Loucy (cell line): ENCODE data around the gene LRSAM1.
A peak's percentile ranks its signal among the peaks of the same experiment; 100 is the strongest.

Experiments used
- H2AFZ ChIP-seq: fragments of 200-600 bp; sonication (generic); 2 replicates; pipeline ENCODE4 v1.6.0; 2016; ENCODE audit warnings: antibody characterized with exemption, mild to moderate bottlenecking, low read length, moderate library complexity
- H3F3A ChIP-seq: fragments of 200-600 bp; 2 replicates; pipeline ENCODE4 v1.6.0; 2016; ENCODE audit warnings: antibody characterized with exemption, low read depth, mild to moderate bottlenecking
- H3K27me3 ChIP-seq: fragments of 200-600 bp; sonication (generic); 2 replicates; pipeline ENCODE4 v1.6.1; 2014; ENCODE audit warnings: low read length, mild to moderate bottlenecking; ENCODE audit not compliant: insufficient read depth, poor library complexity, severe bottlenecking
- H3K36me3 ChIP-seq: fragments of 200-600 bp; sonication (generic); 2 replicates; pipeline ENCODE4 v1.6.1; 2016; ENCODE audit warnings: low read length; ENCODE audit not compliant: insufficient read depth
- H3K4me1 ChIP-seq: fragments of 200-600 bp; sonication (generic); 2 replicates; pipeline ENCODE4 v1.5.1; 2014; ENCODE audit warnings: low read length, mild to moderate bottlenecking; ENCODE audit not compliant: insufficient read depth, poor library complexity, severe bottlenecking
- H3K4me2 ChIP-seq: fragments of 200-600 bp; sonication (generic); 2 replicates; pipeline ENCODE4 v1.6.0; 2014; ENCODE audit warnings: antibody characterized with exemption, low read length, low read depth, mild to moderate bottlenecking; ENCODE audit not compliant: poor library complexity, severe bottlenecking
- H3K4me3 ChIP-seq: fragments of 200-600 bp; sonication (generic); 2 replicates; pipeline ENCODE4 v1.5.1; 2014; ENCODE audit warnings: low read length, mild to moderate bottlenecking, mixed read lengths; ENCODE audit not compliant: poor library complexity, severe bottlenecking
- H3K79me2 ChIP-seq: fragments of 200-600 bp; sonication (generic); 2 replicates; pipeline ENCODE4 v1.6.1; 2014; ENCODE audit warnings: low read length; ENCODE audit not compliant: insufficient read depth
- H3K9ac ChIP-seq: fragments of 200-600 bp; sonication (generic); 2 replicates; pipeline ENCODE4 v1.6.0; 2014; ENCODE audit warnings: mild to moderate bottlenecking, low read depth, low read length, moderate library complexity; ENCODE audit not compliant: poor library complexity, severe bottlenecking
- H3K9me2 ChIP-seq: fragments of 200-600 bp; sonication (generic); replicated peaks from 2 replicates; pipeline ENCODE4 v1.6.1; 2016; ENCODE audit warnings: low read depth, low read length, mixed read lengths
- H3K9me3 ChIP-seq: fragments of 200-600 bp; sonication (generic); 2 replicates; pipeline ENCODE4 v1.6.1; 2014; ENCODE audit warnings: mild to moderate bottlenecking, antibody characterized with exemption, low read length, low read depth; ENCODE audit not compliant: insufficient read depth
- H4K20me1 ChIP-seq: fragments of 200-600 bp; sonication (generic); 2 replicates; pipeline ENCODE4 v1.6.0; 2014; ENCODE audit warnings: antibody characterized with exemption, low read length, mild to moderate bottlenecking; ENCODE audit not compliant: insufficient read depth, poor library complexity, severe bottlenecking
- EZH2phosphoT487 ChIP-seq: fragments of 200-600 bp; IDR thresholded peaks from 2 replicates; pipeline ENCODE4 v1.6.1; 2018; ENCODE audit warnings: antibody characterized with exemption, mild to moderate bottlenecking, moderate library complexity, borderline replicate concordance
- TF ChIP-seq, protein P1 (sequence below): fragments of 200-600 bp; sonication (generic); conservative IDR thresholded peaks from 2 replicates; pipeline ENCODE4 v1.5.1; 2014; ENCODE audit warnings: mild to moderate bottlenecking, antibody characterized with exemption, low read length

The LRSAM1 gene

GRCh38 chr9:127423934-127424675 is 27.2 kb upstream of the LRSAM1 start, which contains the start of gene ZNF79:
Gene ZNF79, plus strand, starts transcription at chr9:127424382. Its CDS starts 406 bp downstream, at chr9:127424788.
- H2AFZ ChIP-seq: peak within 1 kb of the TSS; percentile 94
- H3K27me3 ChIP-seq: no peaks in the 10 kb centered on the region
- TF ChIP-seq, protein P1, sequence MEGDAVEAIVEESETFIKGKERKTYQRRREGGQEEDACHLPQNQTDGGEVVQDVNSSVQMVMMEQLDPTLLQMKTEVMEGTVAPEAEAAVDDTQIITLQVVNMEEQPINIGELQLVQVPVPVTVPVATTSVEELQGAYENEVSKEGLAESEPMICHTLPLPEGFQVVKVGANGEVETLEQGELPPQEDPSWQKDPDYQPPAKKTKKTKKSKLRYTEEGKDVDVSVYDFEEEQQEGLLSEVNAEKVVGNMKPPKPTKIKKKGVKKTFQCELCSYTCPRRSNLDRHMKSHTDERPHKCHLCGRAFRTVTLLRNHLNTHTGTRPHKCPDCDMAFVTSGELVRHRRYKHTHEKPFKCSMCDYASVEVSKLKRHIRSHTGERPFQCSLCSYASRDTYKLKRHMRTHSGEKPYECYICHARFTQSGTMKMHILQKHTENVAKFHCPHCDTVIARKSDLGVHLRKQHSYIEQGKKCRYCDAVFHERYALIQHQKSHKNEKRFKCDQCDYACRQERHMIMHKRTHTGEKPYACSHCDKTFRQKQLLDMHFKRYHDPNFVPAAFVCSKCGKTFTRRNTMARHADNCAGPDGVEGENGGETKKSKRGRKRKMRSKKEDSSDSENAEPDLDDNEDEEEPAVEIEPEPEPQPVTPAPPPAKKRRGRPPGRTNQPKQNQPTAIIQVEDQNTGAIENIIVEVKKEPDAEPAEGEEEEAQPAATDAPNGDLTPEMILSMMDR: no peak
- TF ChIP-seq EZH2phosphoT487: no peak
- peaks cover 8% of the 10 kb centered on the region for H4K20me1 ChIP-seq
- H3K4me3 ChIP-seq: peak within 1 kb of the TSS; percentile 90
- peak within 1 kb of the TSS; percentile 95 for H3K9ac ChIP-seq
- H3K4me2 ChIP-seq: peak within 1 kb of the TSS; percentile 98
- no peaks in the 10 kb centered on the region for H3F3A ChIP-seq
- H3K79me2 ChIP-seq: peaks cover 49% of the 10 kb centered on the region
- H3K4me1 ChIP-seq: peaks cover 21% of the 10 kb centered on the region
- H3K9me2 ChIP-seq: no peaks in the 10 kb centered on the region
- no peaks in the 10 kb centered on the region for H3K36me3 ChIP-seq
- no peaks in the 10 kb centered on the region for H3K9me3 ChIP-seq

- H3K9me3 ChIP-seq: no peaks in the 10 kb centered on the region
- H3K27me3 ChIP-seq: no peaks in the 10 kb centered on the region
- H3K4me1 ChIP-seq: peaks cover 21% of the 10 kb centered on the region
- H3K36me3 ChIP-seq: no peaks in the 10 kb centered on the region; the same call in 1 of the 2 replicates
- H3K4me2 ChIP-seq: peak overlapping the region; percentile 98
- H2AFZ ChIP-seq: peak overlapping the region; percentile 94; the same call in 1 of the 2 replicates
- H3F3A ChIP-seq: no peaks in the 10 kb centered on the region
- H3K9ac ChIP-seq: peak overlapping the region; percentile 95
- peaks cover 49% of the 10 kb centered on the region for H3K79me2 ChIP-seq
- no peaks in the 10 kb centered on the region for H3K9me2 ChIP-seq
- peaks cover 8% of the 10 kb centered on the region for H4K20me1 ChIP-seq
- TF ChIP-seq, protein P1: no peak
- TF ChIP-seq EZH2phosphoT487: no peak
- peak overlapping the region; percentile 90 for H3K4me3 ChIP-seq
Measured at GRCh38 chr9:127424676-127424999, 26.7 kb upstream of the LRSAM1 start.

DNA sequence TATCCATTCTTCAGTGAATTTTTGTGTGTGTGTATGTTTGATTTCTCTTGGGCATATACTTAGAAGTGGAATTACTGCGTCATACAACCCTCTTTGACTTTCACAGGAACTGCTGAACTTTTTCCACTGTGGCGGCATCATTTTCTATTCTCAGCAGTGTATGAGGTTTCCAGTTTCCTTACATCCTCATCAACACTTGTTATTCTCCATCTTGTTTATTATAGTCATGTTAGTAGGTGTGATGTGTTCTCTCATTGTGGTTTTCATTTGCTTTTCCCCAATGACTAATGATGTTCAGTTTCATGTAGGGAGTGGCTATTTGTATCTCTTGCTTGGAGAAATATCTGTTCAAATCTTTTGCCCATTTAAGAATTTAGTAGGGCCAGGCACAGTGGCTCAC is 24.6 kb upstream of the LRSAM1 start:
- peaks cover 21% of the 10 kb centered on the region for H3K4me1 ChIP-seq
- H3K4me3 ChIP-seq: no peak overlapping the region
- no peaks in the 10 kb centered on the region for H3K9me3 ChIP-seq
- no peak overlapping the region for H2AFZ ChIP-seq
- no peak overlapping the region for H3K9ac ChIP-seq
- H3K27me3 ChIP-seq: no peaks in the 10 kb centered on the region
- peaks cover 6% of the 10 kb centered on the region; the same call in 1 of the 2 replicates for H3K36me3 ChIP-seq
- H4K20me1 ChIP-seq: peaks cover 8% of the 10 kb centered on the region
- H3K79me2 ChIP-seq: peaks cover 49% of the 10 kb centered on the region
- H3K4me2 ChIP-seq: peak overlapping the region; percentile 98
- H3F3A ChIP-seq: no peaks in the 10 kb centered on the region
- TF ChIP-seq EZH2phosphoT487: no peak
- TF ChIP-seq, protein P1: no peak
- H3K9me2 ChIP-seq: no peaks in the 10 kb centered on the region
